Measurements from ENCODE around the gene PSPH.
"Not testable (repeated sequence)": the region's sequence is repeated elsewhere in the genome, so short reads cannot be mapped to it uniquely, and the experiment has no call there.

The PSPH gene

GRCh38 chr7:56051339-56052191, at the start of gene PSPH, which contains the start of gene CCT6A:
PSPH (minus strand) TSS chr7:56051444; CDS start chr7:56021212, 30,232 bp downstream.
CCT6A (plus strand) TSS chr7:56051765; CDS start chr7:56051849, 84 bp downstream.
- peak; percentile 74 to 81 for DNase-seq (ENCODE audit: low read depth in 2 of 2)

- DNase-seq (ENCODE audit: low read depth in 2 of 2), result no peak
Observed at GRCh38 chr7:56099653-56100052, 48.4 kb upstream of the PSPH start.

DNA sequence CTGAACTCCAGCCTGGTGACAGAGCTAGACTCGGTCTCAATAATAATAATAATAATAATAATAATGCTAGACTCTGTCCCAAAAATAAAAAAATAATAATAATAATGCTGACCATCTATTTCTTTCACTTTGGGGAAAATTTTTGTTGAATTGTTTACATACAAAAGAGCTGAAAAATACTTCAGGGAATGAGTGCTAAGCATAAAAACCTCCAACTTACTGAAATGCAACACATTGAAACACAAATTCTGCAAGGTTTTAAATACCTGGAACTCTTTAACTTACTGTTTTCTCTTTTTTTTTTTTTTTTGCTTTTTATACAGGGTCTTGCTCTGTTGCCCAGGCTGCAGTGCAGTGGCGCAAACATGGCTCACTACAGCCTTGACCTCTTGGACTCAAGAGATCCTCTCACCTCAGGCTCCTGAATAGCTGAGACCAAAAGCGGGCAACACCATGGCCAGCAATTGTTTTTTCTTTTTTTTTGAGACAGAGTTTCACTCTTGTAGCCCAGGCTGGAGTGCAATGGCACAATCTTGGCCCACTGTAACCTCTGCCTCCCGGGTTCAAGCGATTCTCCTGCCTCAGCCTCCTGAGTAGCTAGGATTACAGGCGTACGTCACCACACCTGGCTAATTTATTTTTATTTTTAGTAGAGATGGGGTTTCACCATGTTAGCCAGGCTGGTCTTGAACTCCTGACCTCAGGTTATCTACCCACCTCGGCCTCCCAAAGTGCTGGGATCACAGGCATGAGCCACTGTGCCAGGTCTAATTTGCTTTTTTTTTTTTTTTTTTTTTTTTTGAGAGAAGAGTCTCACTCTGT, 47.2 kb upstream of the PSPH start:
- DNase-seq (ENCODE audit: low read depth in 2 of 2), result not testable (repeated sequence)

GRCh38 chr7:56097700-56098099, 46.5 kb upstream of the PSPH start:
- no peak for DNase-seq (ENCODE audit: low read depth in 2 of 2)

GRCh38 chr7:56092789-56093531, 41.7 kb upstream of the PSPH start, which contains the start of gene PHKG1:
PHKG1 (minus strand) TSS chr7:56092952; CDS start chr7:56088941, 4,011 bp downstream.
- DNase-seq (ENCODE audit: low read depth in 2 of 2), result no peak

- DNase-seq (ENCODE audit: low read depth in 2 of 2), result not testable (repeated sequence)
Observed at GRCh38 chr7:56092388-56092787, 41.1 kb upstream of the PSPH start.

DNA sequence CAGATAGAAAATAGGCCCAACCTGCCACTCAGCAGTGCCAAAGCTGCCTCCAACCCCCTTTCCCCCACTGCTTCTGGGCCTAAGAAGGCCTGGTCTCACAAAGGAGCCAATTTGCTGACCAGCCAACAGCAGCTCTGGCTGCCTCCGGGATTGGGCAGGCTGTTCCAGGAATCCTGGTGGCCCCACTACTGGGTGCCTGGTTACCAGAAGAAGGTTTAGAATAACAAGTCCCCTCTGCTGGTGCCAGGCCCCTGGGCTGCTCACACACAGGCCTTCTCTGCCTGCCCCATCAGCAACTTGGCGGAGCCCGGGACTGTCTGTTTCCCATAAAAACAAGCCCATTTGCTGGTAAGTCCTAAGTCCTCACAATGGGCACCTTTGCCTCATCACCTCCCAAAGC, 40.3 kb upstream of the PSPH start:
- no peak for DNase-seq (ENCODE audit: low read depth in 2 of 2)

- DNase-seq (ENCODE audit: low read depth in 2 of 2), result no peak
Observed at GRCh38 chr7:56087445-56087844, 36.2 kb upstream of the PSPH start.

- DNase-seq (ENCODE audit: low read depth in 2 of 2), result no peak
Observed at GRCh38 chr7:56086761-56087160, 35.5 kb upstream of the PSPH start.

GRCh38 chr7:56083150-56083785, 32.0 kb upstream of the PSPH start:
- DNase-seq (ENCODE audit: low read depth in 2 of 2), result no peak

DNA sequence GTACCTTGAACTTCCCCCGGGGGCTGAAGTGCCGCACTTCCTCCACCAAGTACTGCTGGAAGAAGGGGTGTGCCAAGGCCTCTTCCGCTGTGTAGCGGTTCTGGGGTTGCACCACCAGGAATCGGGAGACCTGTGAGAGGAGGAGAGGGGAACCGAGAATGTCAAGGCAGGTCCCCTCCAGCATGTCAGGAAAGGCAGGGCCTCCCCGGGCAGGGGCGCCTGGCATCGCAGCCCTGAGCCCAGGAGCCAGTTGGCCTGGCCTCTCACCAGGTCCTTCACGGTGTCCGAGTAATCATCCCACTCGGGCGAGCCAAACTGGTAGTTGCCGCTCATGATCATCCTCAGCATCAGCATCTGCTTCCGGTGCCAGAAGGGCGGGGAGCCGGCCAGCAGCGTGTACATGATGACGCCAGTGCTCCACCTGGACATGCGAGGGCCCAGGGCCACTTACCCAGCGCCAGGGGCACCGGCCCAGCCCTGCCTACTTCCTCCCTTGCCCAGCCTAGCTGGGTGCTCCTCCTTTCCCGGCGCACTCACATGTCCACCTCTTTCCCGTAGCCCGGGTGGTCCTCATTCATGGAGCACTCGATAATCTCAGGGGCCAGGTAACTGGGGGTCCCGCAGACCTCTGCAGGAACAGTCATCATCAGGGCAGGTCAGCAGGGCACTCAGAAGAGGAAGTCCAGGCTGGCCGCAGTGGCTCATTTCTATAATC, 30.5 kb upstream of the PSPH start:
- DNase-seq (ENCODE audit: low read depth in 2 of 2), result no peak

DNA sequence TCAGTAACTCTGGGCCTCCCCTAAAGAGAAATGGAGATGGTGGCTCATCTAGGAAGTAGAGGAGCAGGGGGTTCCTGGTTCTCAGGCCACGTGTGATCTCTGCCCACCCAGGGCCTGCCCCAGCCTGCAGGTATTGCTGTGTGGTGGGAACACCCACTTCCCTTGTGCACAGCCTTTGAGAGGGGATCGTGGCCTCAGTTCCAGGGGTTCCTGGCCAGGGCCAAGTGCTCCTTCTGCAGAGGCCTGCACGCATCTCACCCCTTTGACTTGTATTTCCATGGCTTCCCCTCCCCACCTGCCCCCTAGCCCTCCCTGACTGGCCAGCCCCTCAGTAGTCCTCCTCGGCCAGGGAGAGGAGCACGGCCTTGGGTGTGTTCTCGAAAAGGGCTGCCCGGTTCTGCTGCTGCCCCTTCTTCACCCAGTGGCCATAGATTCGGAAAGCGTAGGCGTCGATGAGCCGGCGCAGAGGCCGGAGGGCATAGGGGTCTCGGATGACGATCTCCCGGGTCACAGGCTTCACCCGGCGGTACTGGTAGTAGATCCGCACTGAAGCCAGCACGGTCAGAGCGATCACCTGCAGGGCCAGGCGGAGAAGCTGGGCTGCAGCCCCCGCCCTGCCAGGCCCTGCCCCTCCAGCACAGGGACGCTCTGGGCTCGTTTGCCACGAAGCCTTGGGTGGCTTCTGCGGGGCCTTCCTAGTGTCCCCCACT, 29.6 kb upstream of the PSPH start:
- not testable (repeated sequence) for DNase-seq (ENCODE audit: low read depth in 2 of 2)

- DNase-seq (ENCODE audit: low read depth in 2 of 2), result no peak
Observed at GRCh38 chr7:56079450-56080185, 28.4 kb upstream of the PSPH start.

- no peak for DNase-seq (ENCODE audit: low read depth in 2 of 2)
Observed at GRCh38 chr7:56078196-56078595, 27.0 kb upstream of the PSPH start.

DNA sequence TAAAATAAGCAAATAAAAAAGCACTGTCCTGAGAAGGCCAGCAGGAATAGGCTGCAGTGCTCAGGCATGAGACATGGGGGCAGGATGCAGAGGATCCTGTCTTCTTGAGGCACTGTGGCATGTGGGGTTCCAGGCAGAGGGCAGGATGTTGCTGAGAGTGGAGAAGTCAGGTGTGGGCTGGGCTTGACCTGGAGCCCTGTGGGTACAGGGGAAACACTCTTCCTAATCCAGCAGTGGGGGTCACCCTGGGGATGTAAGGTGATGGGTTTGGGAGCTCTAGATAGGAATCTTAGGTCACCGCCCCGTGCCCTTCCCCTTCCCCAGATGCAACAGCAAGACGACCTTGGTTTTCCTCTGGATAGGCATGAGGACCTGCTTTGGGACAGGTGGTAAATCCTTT, 26.4 kb upstream of the PSPH start:
- no peak for DNase-seq (ENCODE audit: low read depth in 2 of 2)

GRCh38 chr7:56074371-56074791, 23.1 kb upstream of the PSPH start:
- DNase-seq (ENCODE audit: low read depth in 2 of 2), result peak; percentile 25 to 32

DNA sequence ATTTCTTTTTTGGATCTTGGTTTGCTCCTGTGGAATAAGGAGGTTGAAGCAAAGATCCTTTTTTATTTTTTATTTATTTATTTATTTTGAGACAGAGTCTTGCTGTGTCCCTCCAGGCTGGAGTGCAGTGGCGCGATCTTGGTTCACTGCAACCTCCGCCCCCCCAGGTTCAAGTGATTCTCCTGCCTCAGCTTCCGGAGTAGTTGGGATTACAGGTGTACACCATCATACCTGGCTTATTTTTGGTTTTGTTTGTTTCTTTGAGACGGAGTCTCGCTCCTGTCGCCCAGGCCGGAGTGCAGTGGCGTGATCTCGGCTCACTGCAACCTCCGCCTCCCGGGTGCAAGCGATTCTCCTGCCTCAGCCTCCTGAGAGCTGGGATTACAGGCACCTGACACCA, 15.1 kb upstream of the PSPH start:
- DNase-seq (ENCODE audit: low read depth in 2 of 2), result not testable (repeated sequence)

GRCh38 chr7:56063882-56064625, 12.8 kb upstream of the PSPH start, which contains the start of gene SUMF2:
SUMF2 (plus strand) TSS chr7:56064286; CDS start chr7:56064312, 26 bp downstream.
- DNase-seq (ENCODE audit: low read depth in 2 of 2), result peak; percentile 78 to 82
